HCT116 (cell line): Measurements from ENCODE around the gene SPATA6. TPM values are rescaled to one million over a fixed set of nuclear protein-coding genes. Genes with fewer than 3 reads are reported as not detected.

Experiments
- ATAC-seq: fragments of 200-7000 bp; cut with Tn5 transposase; 2 replicates; pipeline ENCODE4 v1.9.1; 2020; ENCODE audit warnings: mild to moderate bottlenecking, moderate library complexity
- BruUV-seq: library from RNA; stranded (reverse); fragments of 400-500 nt; replicated peaks from 2 replicates; lab custom pipeline; 2021; lab: Mats Ljungman, UMichigan
- CTCF ChIA-PET: fragments of 300-600 bp; sonication (Branson Sonifier 250); formaldehyde crosslinking; loops from one replicate; lab custom pipeline; 2021; ENCODE audit warnings: antibody characterized with exemption; lab: Charles Lee
- POLR2A ChIA-PET: fragments of 300-600, 350-600 bp; sonication (Branson Sonifier 250); formaldehyde crosslinking; loops from one replicate; lab custom pipeline; 2021; ENCODE audit warnings: antibody characterized with exemption; lab: Charles Lee
- RAD21 ChIA-PET, 2 experiments: fragments of 300-600 bp; sonication (Branson Sonifier 250); formaldehyde crosslinking; loops; one replicate each; lab custom pipeline; 2023; ENCODE audit warnings: low total read pairs in 2 of 2; ENCODE audit not compliant: uncharacterized antibody in 2 of 2, unreplicated experiment in 2 of 2, low non-redundant PET in 1 of 2; lab: Charles Lee
- DNase-seq: peaks from one replicate; pipeline ENCODE4 v3.0.0-alpha.2; 2010; ENCODE audit warnings: low read depth, low spot score
- H2AFZ ChIP-seq: fragments of 200-600 bp; shearing (Covaris generic), sonication (generic); 2 replicates; pipeline ENCODE4 v1.6.1; 2017; ENCODE audit warnings: low read depth, mixed run types, mixed read lengths, antibody characterized with exemption, low read length; ENCODE audit not compliant: poor library complexity, severe bottlenecking
- H3K27ac ChIP-seq: 2 replicates; pipeline ENCODE4 v1.5.1; 2012; ENCODE audit warnings: low read depth, low read length
- H3K27me3 ChIP-seq: fragments of 200-600 bp; sonication (generic); 2 replicates; pipeline ENCODE4 v1.6.1; 2016; ENCODE audit warnings: mixed run types, low read length, mixed read lengths; ENCODE audit not compliant: insufficient read depth
- H3K36me3 ChIP-seq, 2 experiments: fragments of 200-500 bp in 1 of 2; fragments of 200-600 bp in 1 of 2; sonication (Bioruptor generic) in 1 of 2; sonication (generic) in 1 of 2; 2 replicates each; pipeline versions ENCODE4 v1.5.1 to v1.6.1; 2014 to 2016; ENCODE audit warnings: low read length in 2 of 2, inconsistent platforms in 1 of 2, mixed read lengths in 1 of 2, mixed run types in 1 of 2; ENCODE audit not compliant: insufficient read depth in 2 of 2, control insufficient read depth in 1 of 2
- H3K4me1 ChIP-seq, 2 experiments: fragments of 200-600 bp in 1 of 2; sonication (generic) in 1 of 2; 2 replicates each; pipeline versions ENCODE4 v1.5.1 to v1.6.1; 2012 to 2017; ENCODE audit warnings: low read length in 2 of 2, inconsistent platforms in 1 of 2, mild to moderate bottlenecking in 1 of 2, mixed read lengths in 1 of 2, mixed run types in 1 of 2, moderate library complexity in 1 of 2; ENCODE audit not compliant: insufficient read depth in 2 of 2, control insufficient read depth in 1 of 2
- H3K4me2 ChIP-seq: fragments of 200-600 bp; sonication (generic); 2 replicates; pipeline ENCODE4 v1.6.1; 2017; ENCODE audit warnings: mixed run types, low read length, mixed read lengths
- H3K4me3 ChIP-seq, 2 experiments: fragments of 200-600 bp in 1 of 2; sonication (generic) in 1 of 2; replicated peaks in 1 of 2; 2 replicates each; pipeline ENCODE4 v1.5.1; 2011 to 2016; ENCODE audit warnings: low read length in 2 of 2, control low read depth in 1 of 2, low read depth in 1 of 2, mild to moderate bottlenecking in 1 of 2, mixed read lengths in 1 of 2, mixed run types in 1 of 2
- H3K79me2 ChIP-seq: fragments of 200-600 bp; sonication (generic); 2 replicates; pipeline ENCODE4 v1.6.1; 2017; ENCODE audit warnings: mild to moderate bottlenecking, mixed run types, low read length, moderate library complexity, mixed read lengths; ENCODE audit not compliant: insufficient read depth
- H3K9ac ChIP-seq: fragments of 200-600 bp; sonication (generic); 2 replicates; pipeline ENCODE4 v1.6.1; 2016; ENCODE audit warnings: low read length, mixed read lengths
- H3K9me2 ChIP-seq: fragments of 200-600 bp; sonication (generic), shearing (Covaris generic); 2 replicates; pipeline ENCODE4 v1.6.1; 2017; ENCODE audit warnings: mixed run types, mild to moderate bottlenecking, moderate library complexity; ENCODE audit not compliant: insufficient read depth
- H3K9me3 ChIP-seq, 2 experiments: fragments of 200-500 bp in 1 of 2; fragments of 200-600 bp in 1 of 2; sonication (Bioruptor generic) in 1 of 2; sonication (generic) in 1 of 2; 2 replicates each; pipeline ENCODE4 v1.6.1; 2014 to 2017; ENCODE audit warnings: low read length in 2 of 2, mixed read lengths in 2 of 2, inconsistent platforms in 1 of 2, low read depth in 1 of 2, mild to moderate bottlenecking in 1 of 2, mixed run types in 1 of 2, moderate library complexity in 1 of 2; ENCODE audit not compliant: control insufficient read depth in 1 of 2, insufficient read depth in 1 of 2
- H4K20me1 ChIP-seq: fragments of 200-600 bp; sonication (generic), shearing (Covaris generic); 2 replicates; pipeline ENCODE4 v1.6.1; 2017; ENCODE audit warnings: mixed run types, mild to moderate bottlenecking, moderate library complexity; ENCODE audit not compliant: insufficient read depth
- CBX3 ChIP-seq: IDR thresholded peaks from 2 replicates; pipeline ENCODE4 v1.6.1; 2012; ENCODE audit warnings: low read depth
- EGR1 ChIP-seq: IDR thresholded peaks from 2 replicates; pipeline ENCODE4 v1.6.1; 2012; ENCODE audit warnings: low read depth
- EZH2phosphoT487 ChIP-seq: fragments of 200-600 bp; IDR thresholded peaks from 2 replicates; pipeline ENCODE4 v1.6.1; 2018; ENCODE audit warnings: antibody characterized with exemption, borderline replicate concordance
- POLR2A ChIP-seq: IDR thresholded peaks from 2 replicates; pipeline ENCODE4 v1.7.0; 2011; ENCODE audit warnings: borderline replicate concordance; ENCODE audit not compliant: insufficient read depth, insufficient read length; ENCODE audit errors: extremely low read depth
- SP1 ChIP-seq: IDR thresholded peaks from 2 replicates; pipeline ENCODE4 v1.6.1; 2012; ENCODE audit warnings: low read depth
- YY1 ChIP-seq: IDR thresholded peaks from 2 replicates; pipeline ENCODE4 v1.6.1; 2011; ENCODE audit warnings: low read length, low read depth, moderate library complexity, mild to moderate bottlenecking; ENCODE audit not compliant: insufficient replicate concordance; ENCODE audit errors: extremely low read depth
- intact Hi-C: fragments of 100-400 bp; cut with micrococcal nuclease; formaldehyde crosslinking; loops from 2 replicates; pipeline ENCODE4 v1.10.0; 2022
- total RNA-seq: library from RNA; stranded (reverse); gene quantifications from one replicate; pipeline ENCODE4 v1.2.1, GENCODE V29; 2021; ENCODE audit not compliant: unreplicated experiment
- TF ChIP-seq, protein P1 (sequence below), 3 experiments: fragments of 200-600 bp in 1 of 3; sonication (generic) in 1 of 3; IDR thresholded peaks in 2 of 3; conservative IDR thresholded peaks in 1 of 3; 2 replicates each; pipeline ENCODE4 v1.5.1; 2012 to 2017; ENCODE audit warnings: low read depth in 2 of 3, low read length in 2 of 3, antibody characterized with exemption in 1 of 3, borderline replicate concordance in 1 of 3, control low read depth in 1 of 3, mild to moderate bottlenecking in 1 of 3, mixed read lengths in 1 of 3, mixed run types in 1 of 3, moderate library complexity in 1 of 3; ENCODE audit not compliant: insufficient read depth in 1 of 3

SPATA6 gene
- total RNA-seq, 1 experiment from 2014 or later = 8.6 TPM

DNA sequence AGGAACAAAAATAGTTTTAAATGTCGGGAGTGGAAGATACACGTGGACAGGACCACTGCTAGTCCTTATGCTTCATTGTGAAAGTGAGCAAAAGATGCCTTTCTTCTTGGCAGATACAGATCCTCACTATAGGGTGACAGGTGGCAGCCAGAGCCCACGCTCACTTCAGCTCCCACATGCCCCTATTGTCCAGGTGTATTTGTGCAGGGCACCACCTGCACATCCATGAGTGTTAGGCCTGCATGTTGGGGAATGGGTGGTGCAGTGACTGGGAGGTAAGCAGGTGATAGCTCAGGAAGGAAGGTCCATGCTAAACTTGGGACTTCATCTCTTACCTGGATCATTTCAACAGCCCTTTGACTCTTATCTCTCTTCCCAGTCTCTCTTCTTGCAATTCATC is 222.1 kb downstream of the SPATA6 start:
- no peaks in the 10 kb centered on the region for H3K4me1 ChIP-seq
- ChIA-PET CTCF (no interaction called here), RAD21 (no interaction called here), POLR2A (no interaction called here)
- intact Hi-C loops = no loop called here
- TF ChIP-seq, protein P1, sequence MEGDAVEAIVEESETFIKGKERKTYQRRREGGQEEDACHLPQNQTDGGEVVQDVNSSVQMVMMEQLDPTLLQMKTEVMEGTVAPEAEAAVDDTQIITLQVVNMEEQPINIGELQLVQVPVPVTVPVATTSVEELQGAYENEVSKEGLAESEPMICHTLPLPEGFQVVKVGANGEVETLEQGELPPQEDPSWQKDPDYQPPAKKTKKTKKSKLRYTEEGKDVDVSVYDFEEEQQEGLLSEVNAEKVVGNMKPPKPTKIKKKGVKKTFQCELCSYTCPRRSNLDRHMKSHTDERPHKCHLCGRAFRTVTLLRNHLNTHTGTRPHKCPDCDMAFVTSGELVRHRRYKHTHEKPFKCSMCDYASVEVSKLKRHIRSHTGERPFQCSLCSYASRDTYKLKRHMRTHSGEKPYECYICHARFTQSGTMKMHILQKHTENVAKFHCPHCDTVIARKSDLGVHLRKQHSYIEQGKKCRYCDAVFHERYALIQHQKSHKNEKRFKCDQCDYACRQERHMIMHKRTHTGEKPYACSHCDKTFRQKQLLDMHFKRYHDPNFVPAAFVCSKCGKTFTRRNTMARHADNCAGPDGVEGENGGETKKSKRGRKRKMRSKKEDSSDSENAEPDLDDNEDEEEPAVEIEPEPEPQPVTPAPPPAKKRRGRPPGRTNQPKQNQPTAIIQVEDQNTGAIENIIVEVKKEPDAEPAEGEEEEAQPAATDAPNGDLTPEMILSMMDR (IDR thresholded peaks at IDR 0.05 in 2 of 3, conservative IDR thresholded peaks at IDR 0.05 in 1 of 3; ENCODE audit: borderline replicate concordance in 1 of 3, insufficient read depth in 1 of 3, low read depth in 2 of 3, low read length in 2 of 3) = peak; percentile 2 to 49 (median 48); a peak in 4 of 6 replicates
- TF ChIP-seq YY1 (no peak), CBX3 (no peak)
- H4K20me1 ChIP-seq = no peaks in the 10 kb centered on the region
- H3K4me2 ChIP-seq = no peak overlapping the region
- H3K27ac ChIP-seq = no peak overlapping the region
- no peaks in the 10 kb centered on the region for H3K27me3 ChIP-seq
- peak; percentile 98 for ATAC-seq
- no peaks in the 10 kb centered on the region for H3K9me3 ChIP-seq
- H3K4me3 ChIP-seq = no peak overlapping the region
- no peak for DNase-seq
- no peaks in the 10 kb centered on the region for H3K36me3 ChIP-seq
- H3K79me2 ChIP-seq = no peaks in the 10 kb centered on the region
- no TSS peak for BruUV-seq
- no peak overlapping the region for H3K9ac ChIP-seq
- no peak overlapping the region for H2AFZ ChIP-seq
- H3K9me2 ChIP-seq = no peaks in the 10 kb centered on the region

DNA sequence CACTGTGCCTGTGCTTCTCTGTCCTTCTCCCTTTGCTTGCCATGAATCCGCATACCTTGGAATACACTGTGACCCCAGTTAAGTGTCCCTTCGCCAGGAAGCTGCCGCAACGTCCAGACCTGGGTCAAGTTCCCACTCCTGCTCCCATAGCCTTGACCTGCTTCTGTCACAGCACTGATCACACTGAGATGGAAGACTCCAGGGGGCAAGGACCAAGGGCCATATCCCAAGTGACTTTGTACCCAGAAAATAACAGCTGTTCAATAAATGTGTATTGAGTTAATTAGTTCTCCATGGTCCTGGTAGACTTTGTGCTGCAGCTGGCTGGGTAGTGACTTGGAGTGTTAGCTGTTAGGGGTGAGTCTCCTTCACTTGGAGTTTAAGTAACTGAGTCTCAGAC is 223.6 kb downstream of the SPATA6 start:
- intact Hi-C loops = no loop called here
- DNase-seq = no peak
- ChIA-PET RAD21 (no interaction called here), POLR2A (no interaction called here)
- no peak overlapping the region for H3K27ac ChIP-seq
- no TSS peak for BruUV-seq
- no peaks in the 10 kb centered on the region for H3K4me1 ChIP-seq
- H3K9ac ChIP-seq = no peak overlapping the region
- H2AFZ ChIP-seq = no peak overlapping the region
- TF ChIP-seq SP1 (no peak), POLR2A (no peak), EGR1 (no peak), EZH2phosphoT487 (no peak)
- TF ChIP-seq, all 23 proteins: peak for 0
- H3K36me3 ChIP-seq = no peaks in the 10 kb centered on the region
- H3K79me2 ChIP-seq = no peaks in the 10 kb centered on the region
- no peak overlapping the region for H3K4me2 ChIP-seq
- H4K20me1 ChIP-seq = no peaks in the 10 kb centered on the region
- no peak for ATAC-seq
- no peaks in the 10 kb centered on the region for H3K9me2 ChIP-seq
- CTCF ChIA-PET = no interaction called here
- no peaks in the 10 kb centered on the region for H3K27me3 ChIP-seq
- H3K9me3 ChIP-seq = no peaks in the 10 kb centered on the region
- no peak overlapping the region for H3K4me3 ChIP-seq
